Activated CD8-positive, alpha-beta memory T cell treated with anti-CD3 and anti-CD28 coated beads for 36 hours (primary cell): ENCODE data around the gene REP15. TPM values are rescaled to one million over a fixed set of nuclear protein-coding genes. Genes with fewer than 3 reads are reported as not detected.
"Not testable (repeated sequence)": the region's sequence is repeated elsewhere in the genome, so short reads cannot be mapped to it uniquely, and the experiment has no call there.

ENCODE experiments used
- CTCF ChIA-PET: fragments of 350-600 bp; sonication (Branson Sonifier 250); formaldehyde crosslinking; loops from one replicate; lab custom pipeline; 2021; ENCODE audit warnings: antibody characterized with exemption; lab: Charles Lee
- POLR2A ChIA-PET: fragments of 350-600 bp; sonication (Branson Sonifier 250); formaldehyde crosslinking; loops from one replicate; lab custom pipeline; 2021; ENCODE audit warnings: antibody characterized with exemption; lab: Charles Lee
- total RNA-seq, 2 experiments: library from RNA; stranded (reverse); gene quantifications; one replicate each; pipeline ENCODE4 v1.2.3, GENCODE V29; 2021

The REP15 gene
- under 1 TPM; 0.17 to 0.25 TPM for total RNA-seq

DNA sequence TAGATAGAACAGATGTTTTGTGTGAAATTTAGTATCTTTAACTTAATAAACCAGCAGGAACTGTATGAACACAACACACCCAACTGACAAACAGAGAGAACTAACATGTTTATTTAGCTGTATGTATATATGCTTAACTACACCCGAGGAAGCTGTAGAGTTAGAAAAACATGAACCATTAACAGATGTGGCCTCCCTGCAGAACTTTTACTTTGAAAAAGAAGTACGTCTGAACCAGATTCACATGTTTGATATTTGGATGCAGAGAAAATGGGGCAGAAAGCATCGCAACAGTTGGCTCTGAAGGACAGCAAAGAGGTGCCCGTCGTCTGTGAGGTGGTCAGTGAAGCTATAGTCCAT, at the start of gene REP15:
TSS of gene REP15 (plus strand) at position 155 of the 360 bp plus-strand sequence. CDS start at position 271, 116 bp downstream.
- ChIA-PET POLR2A (no interaction called here), CTCF (no interaction called here)

DNA sequence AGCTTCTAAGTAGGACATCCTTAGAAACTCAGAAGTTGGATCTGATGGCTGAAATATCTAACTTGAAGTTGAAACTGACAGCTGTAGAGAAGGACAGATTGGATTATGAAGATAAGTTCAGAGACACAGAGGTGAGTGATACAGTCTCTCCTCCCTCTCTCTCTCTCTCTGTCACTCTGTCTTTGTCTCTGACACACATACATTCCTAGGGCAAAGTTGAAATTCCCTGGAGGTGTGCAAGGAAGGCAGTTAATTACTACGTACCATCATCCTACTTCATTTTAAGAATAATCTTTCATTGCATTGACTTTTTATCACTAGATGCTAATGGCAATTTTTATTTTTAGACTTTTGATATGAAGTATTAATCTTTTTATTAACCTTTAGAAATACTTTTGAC, 46.2 kb upstream of the REP15 start:
- ChIA-PET POLR2A (no interaction called here), CTCF (no interaction called here)

DNA sequence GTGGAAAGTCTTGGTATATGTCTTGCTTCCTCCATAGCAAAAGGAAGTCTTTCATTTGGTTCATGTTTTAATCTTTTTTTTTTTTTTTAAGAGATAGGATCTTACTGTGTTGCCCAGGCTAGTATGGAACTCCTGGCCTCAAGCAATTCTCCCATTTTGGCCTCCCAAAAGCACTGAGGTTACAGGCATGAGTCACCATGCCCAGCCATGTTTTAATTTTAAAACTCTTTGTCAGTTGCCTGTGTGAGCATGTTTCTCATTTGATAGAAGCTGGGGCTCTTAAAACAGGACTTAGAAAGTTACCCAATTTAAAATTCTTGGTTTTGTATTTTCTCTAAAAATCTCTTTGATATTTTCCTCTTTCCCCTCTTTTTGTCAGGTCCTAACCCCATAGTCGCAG, 45.0 kb upstream of the REP15 start:
- CTCF ChIA-PET = no interaction called here
- POLR2A ChIA-PET = no interaction called here

DNA sequence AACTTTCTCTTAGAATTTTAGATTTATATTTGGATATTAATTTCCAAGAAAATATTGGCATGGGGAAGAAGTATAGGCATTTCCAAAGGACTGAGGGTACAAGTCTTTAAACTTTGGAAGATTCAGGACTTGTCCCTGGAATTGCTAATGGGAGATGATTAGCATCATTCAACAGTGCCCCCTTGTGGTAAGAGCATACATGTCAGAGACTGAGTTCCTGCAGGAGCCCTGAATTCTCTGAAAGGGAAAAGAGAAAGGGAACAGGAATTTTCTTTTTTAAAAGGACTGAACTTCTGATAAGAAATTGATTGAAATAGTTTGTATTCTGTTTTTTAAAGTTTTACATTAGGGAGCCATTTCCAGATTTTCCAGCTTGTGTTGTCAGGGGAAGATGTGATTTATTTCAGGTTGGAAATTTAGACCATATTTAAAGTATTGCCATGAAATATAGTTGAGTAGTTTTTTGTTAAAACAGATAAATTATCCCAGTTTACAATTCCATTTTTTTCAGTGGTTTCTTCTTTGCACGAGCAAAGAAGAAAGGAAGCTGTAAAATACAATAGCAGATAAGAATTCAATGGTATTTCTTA, 44.0 kb upstream of the REP15 start:
- ChIA-PET POLR2A (no interaction called here), CTCF (interaction anchor here (0.8 to 1.0 kb wide), 2 partner anchors 217 to 350 kb away, joined by 3 to 4 read pairs; no protein-coding TSS in a partner anchor)

GRCh38 chr12:27653661-27654060, 42.6 kb upstream of the REP15 start:
- ChIA-PET POLR2A (no interaction called here), CTCF (no interaction called here)

GRCh38 chr12:27655476-27655875, 40.8 kb upstream of the REP15 start:
- POLR2A ChIA-PET, CTCF ChIA-PET: not testable (repeated sequence)

DNA sequence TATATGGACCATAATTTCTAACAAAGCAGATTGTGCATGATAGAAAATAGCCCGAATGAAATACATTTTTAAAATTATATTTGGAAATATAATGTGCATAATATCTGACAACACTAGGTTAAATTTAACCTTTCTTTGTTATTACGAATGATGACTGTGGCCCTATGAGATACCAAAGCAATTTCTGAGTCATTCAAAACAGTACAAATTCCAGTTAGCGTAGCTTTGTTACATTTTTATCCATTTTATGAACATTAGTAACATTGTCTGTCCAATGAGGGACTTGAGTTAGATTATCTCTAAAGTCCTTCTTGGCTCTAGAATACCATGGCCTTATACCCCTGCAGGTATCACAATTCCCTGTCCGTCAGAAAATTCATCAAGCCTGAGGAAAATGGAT, 39.0 kb upstream of the REP15 start:
- CTCF ChIA-PET = no interaction called here
- POLR2A ChIA-PET = no interaction called here

GRCh38 chr12:27665704-27666103, 30.5 kb upstream of the REP15 start:
- ChIA-PET POLR2A (no interaction called here), CTCF (no interaction called here)

DNA sequence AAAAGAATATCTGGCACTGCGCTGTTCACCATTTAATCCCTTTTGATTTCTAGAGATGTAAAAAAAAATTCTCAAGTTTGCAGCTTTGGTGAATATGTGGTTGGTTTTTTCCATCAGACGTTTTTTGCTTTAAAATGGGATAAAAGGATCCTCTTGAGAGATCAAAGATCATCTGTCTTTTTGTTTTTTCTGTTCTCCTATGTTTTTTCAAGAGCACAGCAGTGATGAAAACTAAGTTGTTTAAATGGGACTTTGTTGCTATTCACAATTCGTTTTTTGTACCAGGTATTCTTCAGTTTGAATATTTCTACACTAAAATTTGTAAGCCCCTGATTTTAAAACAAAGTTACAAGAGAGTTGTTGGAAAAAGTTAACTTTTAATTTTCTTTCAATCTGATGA, 29.7 kb upstream of the REP15 start:
- CTCF ChIA-PET = interaction anchor here (0.6 kb wide), 1 partner anchor 53 kb away, joined by 3 read pairs; no protein-coding TSS in a partner anchor
- POLR2A ChIA-PET = no interaction called here

DNA sequence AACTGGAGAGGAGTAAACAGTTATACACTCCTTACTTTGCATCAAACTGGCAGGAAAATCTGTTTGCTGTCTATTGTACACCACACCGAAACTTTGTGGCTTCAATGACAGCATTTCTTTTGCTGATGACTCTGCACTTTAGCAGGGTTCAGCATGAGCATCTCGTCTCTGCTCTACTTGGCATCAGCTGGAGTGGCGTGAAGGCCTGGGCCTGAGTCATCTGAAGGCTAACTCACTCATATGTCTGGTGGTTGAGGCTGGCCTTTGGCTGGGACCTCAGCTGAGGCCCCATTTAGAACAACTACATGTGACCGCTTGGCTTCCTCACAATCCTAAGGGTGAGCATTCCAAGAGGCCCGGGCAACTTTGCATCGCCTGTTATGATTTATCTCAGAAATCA, 28.7 kb upstream of the REP15 start:
- ChIA-PET CTCF (no interaction called here), POLR2A (no interaction called here)

DNA sequence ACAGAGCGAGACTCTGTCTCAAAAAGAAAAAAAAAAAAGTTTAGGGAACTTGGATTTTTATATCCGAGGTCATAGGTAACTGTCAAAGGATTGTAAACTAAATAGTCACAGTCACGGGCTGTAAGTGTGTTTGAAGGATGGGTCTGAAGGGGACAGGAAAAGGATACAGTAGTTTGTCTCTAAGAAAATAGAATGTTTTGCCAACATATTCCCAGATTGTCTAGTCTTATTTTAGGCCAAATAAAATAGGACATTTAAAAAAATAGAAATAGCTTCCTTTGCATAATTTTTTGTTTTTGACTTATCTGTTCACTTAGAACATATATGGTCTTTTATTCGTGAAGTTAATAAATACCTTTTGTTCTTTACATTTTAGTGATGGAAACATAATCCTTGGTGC, 24.2 kb upstream of the REP15 start:
- ChIA-PET CTCF (no interaction called here), POLR2A (no interaction called here)

DNA sequence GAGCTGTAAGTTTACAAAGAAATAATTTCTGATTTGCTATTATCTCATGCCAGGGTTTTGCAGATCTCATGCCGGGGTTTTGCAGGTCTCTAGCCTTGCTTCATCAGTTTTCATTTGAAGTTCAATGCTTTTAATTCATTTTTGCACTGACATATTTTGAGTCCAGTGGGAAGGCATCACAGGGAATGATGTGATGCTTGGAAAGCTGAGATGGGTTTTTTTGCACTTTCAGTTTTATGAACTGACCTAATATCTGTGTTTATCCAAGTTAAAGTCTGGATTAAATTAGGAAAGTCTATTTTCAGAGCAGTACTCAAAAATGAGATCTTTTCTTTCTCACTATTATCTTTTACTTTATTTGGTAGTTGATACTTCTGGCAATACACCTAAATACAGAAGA, 23.6 kb upstream of the REP15 start:
- ChIA-PET CTCF (no interaction called here), POLR2A (no interaction called here)

- POLR2A ChIA-PET = no interaction called here
- CTCF ChIA-PET = no interaction called here
Observed at GRCh38 chr12:27673101-27673718, 23.0 kb upstream of the REP15 start.

DNA sequence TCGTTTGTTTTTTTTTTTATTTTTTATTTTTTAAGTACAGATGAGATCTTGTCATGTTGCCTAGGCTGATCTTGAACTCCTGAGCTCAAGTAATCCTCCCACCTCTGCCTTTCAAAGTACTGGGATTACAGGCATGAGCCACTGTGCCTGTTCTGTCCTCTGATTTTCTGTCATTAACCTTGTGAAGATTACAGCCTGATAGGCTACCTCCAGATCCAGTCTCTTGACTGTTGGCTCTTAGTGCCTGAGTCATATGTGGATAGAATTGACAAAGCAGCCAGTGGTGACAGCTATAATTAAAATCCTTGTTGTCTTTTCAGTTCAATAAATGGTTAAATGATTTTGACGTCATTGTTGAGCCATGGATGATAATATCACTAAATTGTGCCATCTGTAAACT, 21.3 kb upstream of the REP15 start:
- ChIA-PET CTCF (interaction anchor here (0.7 kb wide), 1 partner anchor 295 kb away, joined by 3 read pairs; no protein-coding TSS in a partner anchor), POLR2A (no interaction called here)

DNA sequence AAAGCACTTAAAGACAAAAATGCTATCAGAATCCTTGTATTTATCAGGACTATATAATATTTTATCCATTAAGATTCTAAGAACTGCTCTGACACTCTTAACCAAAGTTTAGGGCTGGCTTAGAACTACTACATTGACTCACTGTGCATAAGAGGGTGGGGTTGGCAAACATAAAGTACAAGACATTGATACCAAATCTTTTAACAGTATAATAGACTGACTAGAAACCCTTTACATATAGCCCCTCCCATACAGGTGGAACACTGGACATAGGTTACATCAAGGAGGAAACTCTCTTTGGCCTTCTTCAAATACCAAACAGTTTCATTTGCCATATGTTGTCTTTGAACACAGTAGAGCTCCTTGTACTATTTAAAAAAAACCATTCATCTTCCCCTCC, 15.6 kb upstream of the REP15 start:
- CTCF ChIA-PET = no interaction called here
- POLR2A ChIA-PET = no interaction called here

DNA sequence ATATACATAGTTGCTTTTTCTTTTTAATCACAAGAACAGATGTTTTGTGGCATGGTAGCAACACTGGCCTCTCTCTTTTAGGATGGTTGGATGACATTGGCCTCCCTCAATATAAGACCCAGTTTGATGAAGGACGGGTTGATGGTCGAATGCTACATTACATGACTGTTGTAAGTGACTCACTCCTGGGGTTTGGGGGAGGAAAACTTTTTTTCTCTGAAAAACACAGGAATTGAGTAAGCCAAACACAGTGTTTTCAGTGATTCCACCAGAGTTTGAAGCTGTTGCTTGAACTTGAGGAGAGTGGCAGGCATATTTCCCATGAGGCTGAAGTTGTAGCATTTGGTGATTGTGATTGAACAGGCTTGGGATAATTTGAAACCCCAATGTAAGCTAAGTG, 13.7 kb upstream of the REP15 start:
- ChIA-PET CTCF (interaction anchor here (0.7 to 0.9 kb wide), 2 partner anchors 15 to 44 kb away, joined by 3 read pairs; no protein-coding TSS in a partner anchor), POLR2A (interaction anchor here (0.5 kb wide), 1 partner anchor 96 kb away, joined by 3 read pairs; no protein-coding TSS in a partner anchor)

DNA sequence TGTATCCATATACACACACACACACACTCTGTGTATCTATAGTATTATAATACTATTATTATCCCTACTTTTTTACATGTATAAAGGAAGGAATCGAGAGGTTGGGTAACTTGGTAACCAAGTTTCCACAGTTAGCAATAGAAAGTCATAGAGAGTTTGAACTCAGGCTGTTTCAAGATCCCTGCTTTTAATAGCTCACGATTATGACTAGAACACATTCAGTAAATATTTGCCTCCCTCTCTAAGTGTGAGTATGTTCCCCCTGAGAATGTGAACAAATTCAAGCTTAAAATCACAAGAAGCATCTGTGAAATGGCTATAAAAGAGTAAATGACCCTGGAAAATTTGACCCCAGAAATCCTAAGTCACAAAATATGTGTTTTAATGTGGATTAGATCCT, 11.0 kb upstream of the REP15 start:
- ChIA-PET CTCF (no interaction called here), POLR2A (no interaction called here)

DNA sequence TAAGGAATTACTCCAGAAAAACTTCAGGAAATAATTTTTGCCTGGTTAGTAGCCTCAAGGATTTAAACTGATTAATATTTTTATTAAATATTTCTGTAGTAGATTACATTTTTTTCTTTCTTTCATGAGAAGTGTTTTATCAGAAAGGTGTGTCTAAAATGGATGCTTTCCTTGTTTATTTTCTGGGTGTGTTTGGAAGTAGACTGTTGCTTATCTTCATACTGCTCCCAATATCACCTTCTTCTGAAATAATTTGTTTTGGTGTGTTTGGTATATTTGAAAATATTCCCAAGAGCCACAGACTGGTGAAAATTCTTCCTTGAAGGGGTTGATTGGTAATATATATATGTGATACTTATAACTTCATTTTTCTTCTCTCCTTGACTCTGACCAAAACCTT, 10.1 kb upstream of the REP15 start:
- ChIA-PET CTCF (no interaction called here), POLR2A (no interaction called here)

GRCh38 chr12:27688671-27689070, 7.6 kb upstream of the REP15 start:
- POLR2A ChIA-PET = interaction anchor here (0.6 kb wide), 1 partner anchor 9 kb away, joined by 3 read pairs; no protein-coding TSS in a partner anchor
- CTCF ChIA-PET = no interaction called here

DNA sequence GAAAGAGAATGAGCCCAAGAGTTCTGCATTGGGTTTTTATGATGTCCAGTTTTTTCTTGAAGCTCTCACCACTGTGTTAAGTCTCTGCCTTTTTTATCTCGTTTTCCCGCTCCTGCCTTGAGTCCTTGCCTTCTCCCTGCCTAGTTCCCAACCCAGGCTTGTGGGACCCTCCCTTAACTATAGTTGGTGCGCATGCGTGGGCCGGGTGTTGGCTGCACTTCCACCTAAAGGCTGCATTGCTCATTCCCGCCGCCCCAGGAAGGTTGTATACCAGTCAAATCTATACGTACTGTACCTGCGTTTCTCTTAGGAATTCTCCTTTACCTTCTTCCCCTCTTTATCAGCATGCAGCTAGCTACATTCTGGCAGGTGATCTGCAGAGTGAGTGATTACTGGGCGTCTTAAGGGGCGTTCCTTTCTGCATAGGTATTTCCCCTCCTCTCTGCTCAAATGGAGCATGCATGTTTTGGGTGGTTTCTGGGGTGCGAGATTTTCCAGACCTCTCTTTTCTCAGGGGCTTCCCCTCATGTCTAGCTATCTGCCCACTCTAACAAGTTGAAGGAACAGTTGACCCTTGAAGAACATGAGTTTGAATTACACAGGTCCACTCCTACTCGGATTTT, 6.6 kb upstream of the REP15 start:
- CTCF ChIA-PET = no interaction called here
- POLR2A ChIA-PET = no interaction called here

- ChIA-PET CTCF (no interaction called here), POLR2A (no interaction called here)
Observed at GRCh38 chr12:27693403-27693802, 2.8 kb upstream of the REP15 start.
